GM12872 (cell line): ENCODE results near the gene NFIX.

Experiments
- CTCF ChIP-seq: IDR thresholded peaks from 3 replicates; pipeline ENCODE4 v1.5.1; 2011; ENCODE audit warnings: low read depth, mild to moderate bottlenecking, low read length, moderate library complexity; ENCODE audit not compliant: insufficient read depth

Gene NFIX

GRCh38 chr19:13024951-13025697, 29.8 kb downstream of the NFIX start:
- TF ChIP-seq CTCF: no peak

DNA sequence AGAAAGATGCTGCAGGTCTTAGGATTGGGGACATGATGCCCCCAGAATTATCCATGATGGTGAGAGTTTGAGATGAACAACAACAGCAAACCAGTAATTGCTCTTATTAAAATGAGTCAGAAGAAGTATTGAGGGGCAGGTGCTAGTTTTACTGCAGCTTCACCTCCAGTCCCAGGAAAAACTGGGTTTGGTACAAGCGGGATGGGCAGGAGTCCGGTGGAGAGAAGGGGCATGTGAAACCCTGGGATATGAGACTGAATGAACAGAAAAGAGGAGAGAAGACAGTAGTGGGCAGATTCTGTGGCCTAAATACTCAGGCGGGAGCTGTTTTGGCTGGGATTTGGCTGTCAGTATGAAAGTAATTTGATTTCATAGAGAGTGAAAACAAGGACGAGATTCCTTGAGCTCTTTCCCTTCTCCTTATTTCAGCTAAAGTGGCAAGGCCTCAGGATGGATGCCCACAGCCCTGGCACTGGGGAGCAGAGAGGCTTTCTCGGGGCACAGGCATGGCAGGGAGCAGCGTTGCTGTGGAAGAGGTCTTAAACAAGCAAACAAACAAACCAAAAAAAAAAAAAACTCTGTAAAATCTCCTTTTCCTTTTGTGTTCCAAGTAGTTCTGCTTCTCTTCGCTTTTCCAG, 30.7 kb downstream of the NFIX start:
- no peak for TF ChIP-seq CTCF

- no peak for TF ChIP-seq CTCF
These were observed 31.4 kb downstream of the NFIX start for GRCh38 chr19:13026462-13027370.

DNA sequence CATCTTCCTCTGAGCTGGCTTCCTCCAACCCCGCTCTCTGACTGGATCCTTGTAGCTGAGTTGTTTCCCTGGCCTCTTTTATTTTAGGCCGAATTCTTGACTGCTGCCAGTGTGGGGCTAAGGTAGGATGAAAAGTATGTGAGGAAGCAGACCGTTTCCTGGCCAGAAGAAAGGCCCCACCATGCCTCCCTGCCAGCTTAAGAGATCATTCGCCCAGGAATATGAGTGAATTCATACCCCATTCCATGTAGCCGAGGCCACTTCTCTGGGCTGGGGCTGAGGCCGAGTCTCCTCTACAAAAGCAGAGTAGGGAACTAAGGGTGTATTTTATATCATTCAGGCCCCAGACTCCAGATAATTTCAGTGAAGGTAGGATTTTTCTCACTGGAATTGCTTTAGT, 32.3 kb downstream of the NFIX start:
- TF ChIP-seq CTCF: no peak

DNA sequence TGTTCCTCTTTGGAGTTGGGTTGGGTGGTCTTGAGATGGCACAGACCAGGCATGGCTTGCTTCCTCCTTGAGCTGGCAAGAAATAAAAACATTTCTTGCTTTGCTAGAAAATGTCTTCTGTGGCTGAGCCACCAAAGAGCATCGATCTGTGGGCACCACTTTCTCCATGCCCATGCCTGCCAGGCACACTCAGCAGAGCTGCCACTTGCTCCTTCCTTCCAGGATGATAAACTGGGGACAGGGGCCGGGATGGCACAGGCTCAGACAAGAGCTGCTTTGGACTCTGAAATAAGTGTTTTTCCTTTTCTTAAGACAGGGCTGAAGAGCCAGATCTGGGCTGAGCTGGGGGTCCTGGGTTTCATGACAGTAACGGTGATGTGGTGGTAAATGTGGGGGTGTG, 32.8 kb downstream of the NFIX start:
- no peak for TF ChIP-seq CTCF

DNA sequence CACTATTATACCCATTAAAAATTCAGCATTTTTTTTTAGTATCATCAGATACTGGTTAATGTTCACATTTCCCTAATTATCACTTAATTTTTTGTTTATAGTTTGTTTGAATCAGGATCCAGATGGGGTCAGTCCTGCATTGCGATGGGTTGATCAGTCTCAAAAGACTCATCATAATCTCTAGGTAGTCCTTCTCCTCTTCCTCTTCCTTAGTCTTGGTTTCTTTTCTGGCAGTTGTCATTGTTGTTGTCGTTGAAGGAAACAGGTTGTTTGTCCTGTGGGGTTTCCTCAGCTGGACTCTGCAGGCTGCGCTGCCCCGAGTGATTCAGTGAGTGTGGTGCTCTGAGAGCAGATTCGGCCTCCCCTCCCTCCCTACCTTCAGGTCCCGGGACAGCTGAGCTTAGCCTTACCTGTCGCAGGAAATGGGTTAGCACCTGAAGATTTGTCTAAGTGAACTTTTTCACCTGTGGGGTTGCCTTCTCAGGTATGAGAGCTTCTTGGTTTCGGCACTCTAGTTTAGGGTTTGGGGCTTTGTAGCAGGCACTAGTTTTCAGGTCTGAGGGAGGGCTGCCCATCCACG, 34.1 kb downstream of the NFIX start:
- no peak for TF ChIP-seq CTCF

- peak; percentile 57 for TF ChIP-seq CTCF
These were observed 34.6 kb downstream of the NFIX start for GRCh38 chr19:13029893-13030292.
